Caco-2 (cell line): ENCODE measurements around the gene MYO7B. TPM values are rescaled to one million over a fixed set of nuclear protein-coding genes. Genes with fewer than 3 reads are reported as not detected.
"Not testable (repeated sequence)": the region's sequence is repeated elsewhere in the genome, so short reads cannot be mapped to it uniquely, and the experiment has no call there.

Source experiments
- BruUV-seq: library from RNA; stranded (reverse); fragments of 400-500 nt; replicated peaks from 2 replicates; lab custom pipeline; 2021; lab: Mats Ljungman, UMichigan
- CTCF ChIA-PET: fragments of 300-600 bp; sonication (Branson Sonifier 250); formaldehyde crosslinking; loops from one replicate; lab custom pipeline; 2022; ENCODE audit warnings: antibody characterized with exemption; lab: Charles Lee
- POLR2A ChIA-PET: fragments of 300-600 bp; sonication (Branson Sonifier 250); formaldehyde crosslinking; loops from one replicate; lab custom pipeline; 2022; ENCODE audit warnings: antibody characterized with exemption; lab: Charles Lee
- DNase-seq, 2 experiments: peaks; one replicate each; pipeline versions ENCODE4 v3.0.0 to v3.0.0-alpha.2; 2020 to 2022
- H3K27me3 ChIP-seq: replicated peaks from 2 replicates; pipeline ENCODE4 v1.6.0; 2011; ENCODE audit warnings: low read length; ENCODE audit not compliant: control insufficient read depth, insufficient read depth
- H3K36me3 ChIP-seq: 2 replicates; pipeline ENCODE4 v1.5.1; 2011; ENCODE audit warnings: low read length; ENCODE audit not compliant: control insufficient read depth, insufficient read depth
- H3K4me1 ChIP-seq: fragments of 250-450 bp; sonication (Bioruptor Pico); 2 replicates; pipeline ENCODE4 v1.5.1; 2020; ENCODE audit warnings: mild to moderate bottlenecking
- H3K4me3 ChIP-seq: 2 replicates; pipeline ENCODE4 v1.5.1; 2011; ENCODE audit warnings: low read depth, mild to moderate bottlenecking, control low read depth, low read length
- H3K9me3 ChIP-seq: fragments of 250-450 bp; sonication (Bioruptor Pico); 2 replicates; pipeline ENCODE4 v1.5.1; 2020; ENCODE audit warnings: mild to moderate bottlenecking, moderate library complexity
- H3K27ac Mint-ChIP-seq: one replicate; pipeline ENCODE4 v1.8.0; 2022; ENCODE audit warnings: mixed read lengths; ENCODE audit not compliant: unreplicated experiment
- H3K27me3 Mint-ChIP-seq: one replicate; pipeline ENCODE4 v1.8.0; 2022; ENCODE audit warnings: mixed read lengths; ENCODE audit not compliant: insufficient read depth, unreplicated experiment
- H3K36me3 Mint-ChIP-seq: one replicate; pipeline ENCODE4 v1.8.0; 2022; ENCODE audit warnings: mild to moderate bottlenecking, mixed read lengths; ENCODE audit not compliant: insufficient read depth, unreplicated experiment
- H3K4me1 Mint-ChIP-seq: one replicate; pipeline ENCODE4 v1.8.0; 2022; ENCODE audit warnings: low read depth, mixed read lengths; ENCODE audit not compliant: unreplicated experiment
- H3K4me3 Mint-ChIP-seq: one replicate; pipeline ENCODE4 v1.8.0; 2022; ENCODE audit warnings: mild to moderate bottlenecking, moderate library complexity, mixed read lengths; ENCODE audit not compliant: unreplicated experiment
- H3K9me3 Mint-ChIP-seq: one replicate; pipeline ENCODE4 v1.8.0; 2022; ENCODE audit warnings: mixed read lengths; ENCODE audit not compliant: unreplicated experiment
- CTCF ChIP-seq, 2 experiments: fragments of 200-600 bp in 1 of 2; IDR thresholded peaks; 1 replicate in 1 of 2; 2 replicates in 1 of 2; pipeline versions ENCODE4 v1.5.1 to v1.8.0; 2011 to 2022; ENCODE audit warnings: antibody characterized with exemption in 1 of 2, control low read depth in 1 of 2, inconsistent platforms in 1 of 2, low read depth in 1 of 2, low read length in 1 of 2, mild to moderate bottlenecking in 1 of 2, moderate library complexity in 1 of 2; ENCODE audit not compliant: insufficient read depth in 1 of 2, severe bottlenecking in 1 of 2, unreplicated experiment in 1 of 2
- intact Hi-C: fragments of 100-400 bp; cut with micrococcal nuclease; formaldehyde crosslinking; loops from one replicate; pipeline ENCODE4 v1.10.0; 2022; ENCODE audit not compliant: unreplicated experiment
- total RNA-seq: library from RNA; stranded (reverse); gene quantifications from 2 replicates; pipeline ENCODE4 v1.2.3, GENCODE V29; 2022

Gene MYO7B
- total RNA-seq, 1 experiment from 2014 or later: 0.27 TPM

- H3K27ac Mint-ChIP-seq: peak overlapping the region; percentile 49
- H3K4me1 Mint-ChIP-seq: peaks cover 15% of the 10 kb centered on the region
- no peak for DNase-seq
- no TSS peak for BruUV-seq
- peaks cover 28% of the 10 kb centered on the region for H3K4me1 ChIP-seq
- intact Hi-C loops: loop anchor here (5.0 kb wide), 1 partner anchor 155 kb away; the partner anchor contains the start of gene MAP3K2
- peaks cover 2% of the 10 kb centered on the region for H3K36me3 Mint-ChIP-seq
- CTCF ChIA-PET: interaction anchor here (1.5 kb wide), 1 partner anchor 50 kb away, joined by 5 read pairs; no protein-coding TSS in a partner anchor
- H3K27me3 Mint-ChIP-seq: peaks cover 1% of the 10 kb centered on the region
- peaks cover 5% of the 10 kb centered on the region for H3K9me3 Mint-ChIP-seq
- H3K4me3 ChIP-seq: no peak overlapping the region
- H3K36me3 ChIP-seq: no peaks in the 10 kb centered on the region
- no peak overlapping the region for H3K4me3 Mint-ChIP-seq
- TF ChIP-seq CTCF (IDR thresholded peaks at IDR 0.05; ENCODE audit: insufficient read depth in 1 of 2, low read depth in 1 of 2, low read length in 1 of 2, severe bottlenecking in 1 of 2, unreplicated experiment in 1 of 2): no peak
- no peaks in the 10 kb centered on the region for H3K9me3 ChIP-seq
- H3K27me3 ChIP-seq: no peaks in the 10 kb centered on the region
- POLR2A ChIA-PET: interaction anchor here (0.7 kb wide), 1 partner anchor 16 kb away, joined by 3 read pairs; the partner anchor contains the start of gene IWS1
Observed at GRCh38 chr2:127541809-127542208, 6.3 kb downstream of the MYO7B start.

- H3K27ac Mint-ChIP-seq: peak overlapping the region; percentile 49
- no peak for DNase-seq
- H3K4me1 Mint-ChIP-seq: peaks cover 15% of the 10 kb centered on the region
- POLR2A ChIA-PET: interaction anchor here (0.7 kb wide), 1 partner anchor 16 kb away, joined by 3 read pairs; the partner anchor contains the start of gene IWS1
- Histone ChIP-seq H3K4me3 (no peak overlapping the region), H3K4me1 (peaks cover 28% of the 10 kb centered on the region), H3K27me3 (no peaks in the 10 kb centered on the region), H3K9me3 (no peaks in the 10 kb centered on the region), H3K36me3 (no peaks in the 10 kb centered on the region)
- peak overlapping the region; percentile 47 for H3K4me3 Mint-ChIP-seq
- H3K36me3 Mint-ChIP-seq: peaks cover 6% of the 10 kb centered on the region
- CTCF ChIA-PET: no interaction called here
- intact Hi-C loops: loop anchor here (5.0 kb wide), 1 partner anchor 155 kb away; the partner anchor contains the start of gene MAP3K2
- BruUV-seq: no TSS peak
- H3K27me3 Mint-ChIP-seq: peaks cover 3% of the 10 kb centered on the region
- H3K9me3 Mint-ChIP-seq: peaks cover 9% of the 10 kb centered on the region
- no peak for TF ChIP-seq CTCF (IDR thresholded peaks at IDR 0.05; ENCODE audit: insufficient read depth in 1 of 2, low read depth in 1 of 2, low read length in 1 of 2, severe bottlenecking in 1 of 2, unreplicated experiment in 1 of 2)
Observed at GRCh38 chr2:127542231-127542630, 6.7 kb downstream of the MYO7B start.

GRCh38 chr2:127543013-127543501 lies 7.6 kb downstream of the MYO7B start:
- DNase-seq: peak; percentile 74 to 83
- Histone ChIP-seq H3K4me3 (peak overlapping the region; percentile 20; the same call in 1 of the 2 replicates), H3K4me1 (peaks cover 28% of the 10 kb centered on the region)
- H3K36me3 ChIP-seq, H3K36me3 Mint-ChIP-seq, BruUV-seq, H3K27me3 ChIP-seq, H3K27me3 Mint-ChIP-seq, H3K9me3 ChIP-seq, CTCF ChIA-PET, POLR2A ChIA-PET: not testable (repeated sequence)
- peaks cover 10% of the 10 kb centered on the region for H3K9me3 Mint-ChIP-seq
- peak overlapping the region; percentile 47 for H3K4me3 Mint-ChIP-seq
- H3K4me1 Mint-ChIP-seq: peaks cover 15% of the 10 kb centered on the region
- intact Hi-C loops: loop anchor here (1.0 to 5.0 kb wide), 2 partner anchors 16 to 156 kb away; partner anchors contain the start of gene MAP3K2
- H3K27ac Mint-ChIP-seq: peak overlapping the region; percentile 49
